ENCODE data around the gene MYADM.
A peak's percentile ranks its signal among the peaks of the same experiment; 100 is the strongest.
"Not testable (repeated sequence)": the region's sequence is repeated elsewhere in the genome, so short reads cannot be mapped to it uniquely, and the experiment has no call there.

Gene MYADM, protein sequence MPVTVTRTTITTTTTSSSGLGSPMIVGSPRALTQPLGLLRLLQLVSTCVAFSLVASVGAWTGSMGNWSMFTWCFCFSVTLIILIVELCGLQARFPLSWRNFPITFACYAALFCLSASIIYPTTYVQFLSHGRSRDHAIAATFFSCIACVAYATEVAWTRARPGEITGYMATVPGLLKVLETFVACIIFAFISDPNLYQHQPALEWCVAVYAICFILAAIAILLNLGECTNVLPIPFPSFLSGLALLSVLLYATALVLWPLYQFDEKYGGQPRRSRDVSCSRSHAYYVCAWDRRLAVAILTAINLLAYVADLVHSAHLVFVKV

DNA sequence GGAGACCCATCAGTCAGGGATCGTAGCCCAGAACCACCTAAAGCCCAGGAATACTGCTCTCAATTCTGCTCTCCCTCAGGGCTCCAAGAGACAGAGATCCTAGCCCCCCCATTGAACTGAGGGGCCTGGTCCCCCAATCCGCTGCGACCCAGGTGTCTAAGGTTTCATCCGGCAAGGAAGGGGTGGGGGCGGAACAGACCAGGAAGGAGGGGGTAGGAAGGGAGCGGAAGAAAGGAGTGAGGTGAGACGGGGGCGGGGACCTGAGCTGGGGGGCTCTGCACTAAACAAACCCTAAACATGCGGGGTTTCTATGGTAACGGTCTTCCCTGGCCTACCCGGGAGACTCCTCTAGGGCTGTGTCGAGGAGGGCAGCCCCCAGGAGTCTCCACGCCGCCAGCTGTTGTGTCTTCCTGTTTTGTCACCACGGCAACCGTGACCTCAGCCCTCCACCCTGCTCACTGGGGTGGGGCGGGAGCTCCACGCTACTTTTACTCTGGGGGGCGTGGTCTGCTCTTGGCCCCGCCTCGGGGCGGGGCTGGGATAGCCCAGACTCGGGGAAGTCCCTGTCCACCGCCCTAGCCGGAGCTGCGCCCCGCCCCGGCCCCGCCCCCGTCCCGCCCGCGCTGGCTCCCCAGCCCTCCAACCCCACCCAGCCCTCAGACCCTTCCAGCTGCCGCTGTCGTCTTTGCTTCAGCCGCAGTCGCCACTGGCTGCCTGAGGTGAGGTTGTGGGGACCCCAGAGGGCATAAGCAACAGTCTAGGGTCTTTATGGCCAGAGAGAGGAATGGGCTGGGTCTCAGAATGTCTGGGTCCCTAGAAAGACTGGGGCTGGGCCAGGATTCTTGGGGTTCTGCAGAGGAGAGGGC lies at the start of gene MYADM:
TSS of gene MYADM (plus strand) at position 659 of the 866 bp plus-strand sequence. CDS start 5,647 bp downstream, outside the sequence.
- DNase-seq: peak; percentile 100

DNA sequence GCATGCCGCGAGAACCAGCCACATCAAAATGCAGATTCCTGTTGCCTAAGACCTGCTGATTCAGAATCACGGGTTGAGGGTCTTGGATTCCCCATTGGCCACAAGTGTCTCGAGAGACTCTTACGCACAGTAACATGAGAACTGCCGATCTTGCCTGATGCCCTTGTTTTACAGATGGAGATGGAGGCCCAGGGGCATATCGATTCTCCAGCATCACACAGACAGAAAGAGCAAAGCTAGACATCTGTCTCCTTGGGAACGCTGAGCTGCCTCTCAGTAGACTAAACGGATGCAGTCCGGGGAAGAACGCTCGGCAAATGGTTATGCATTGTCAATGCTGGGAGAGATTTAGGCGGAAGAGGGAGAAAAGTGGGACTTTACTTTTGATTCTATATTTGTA lies 48.9 kb upstream of the MYADM start:
- no peak for DNase-seq

DNA sequence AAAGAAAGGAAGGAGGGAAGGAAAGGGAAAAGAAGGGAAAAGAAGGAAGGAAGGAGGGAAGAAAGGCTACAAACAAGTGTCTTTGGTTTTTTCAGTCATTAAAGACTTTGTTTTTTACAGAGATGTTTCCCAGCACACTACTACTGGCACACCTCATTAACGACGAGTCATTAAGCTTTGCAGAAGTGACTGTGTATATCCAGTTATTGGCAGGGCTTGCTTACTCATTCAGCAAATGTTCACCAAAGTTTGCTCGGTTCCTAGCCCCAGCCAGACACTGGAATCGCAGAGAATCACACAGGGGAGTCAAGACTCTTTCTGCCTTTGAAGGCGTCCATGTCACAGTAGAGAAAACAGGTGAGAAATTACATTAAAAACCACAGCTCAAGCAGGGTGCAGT lies 47.8 kb upstream of the MYADM start:
- no peak for DNase-seq

DNA sequence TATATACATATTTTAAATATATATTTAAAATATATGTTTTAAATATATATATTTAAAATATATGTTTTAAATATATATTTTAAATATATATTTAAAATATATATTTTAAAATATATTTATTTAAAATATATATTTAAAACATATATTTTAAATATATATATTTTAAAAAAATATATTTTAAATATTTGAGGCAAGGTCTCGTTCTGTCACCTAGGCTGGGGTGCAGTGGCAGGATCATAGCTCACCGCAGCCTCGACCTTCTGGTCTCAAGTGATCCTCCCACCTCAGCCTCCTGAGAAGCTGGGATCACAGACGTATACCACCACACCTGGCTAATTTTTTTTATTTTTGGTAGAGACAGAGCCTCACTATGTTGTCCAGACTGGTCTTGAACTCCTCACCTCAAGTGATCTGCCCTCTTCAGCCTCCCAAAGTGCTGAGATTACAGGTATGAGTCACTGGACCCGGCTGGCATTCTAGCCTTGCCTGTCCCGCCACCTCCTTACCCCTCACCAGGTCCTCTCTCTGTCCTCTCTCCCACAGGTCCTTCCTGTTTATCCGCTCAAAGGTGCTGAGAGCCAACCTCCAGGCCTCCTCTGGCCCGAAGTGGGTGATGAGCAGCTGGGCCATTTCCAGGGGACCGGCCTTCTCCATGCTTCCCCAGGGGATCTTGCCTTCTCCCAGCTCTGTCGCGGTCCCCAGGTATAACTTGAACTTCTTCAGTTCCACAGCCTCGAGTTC lies 44.1 kb upstream of the MYADM start:
- no peak for DNase-seq

DNA sequence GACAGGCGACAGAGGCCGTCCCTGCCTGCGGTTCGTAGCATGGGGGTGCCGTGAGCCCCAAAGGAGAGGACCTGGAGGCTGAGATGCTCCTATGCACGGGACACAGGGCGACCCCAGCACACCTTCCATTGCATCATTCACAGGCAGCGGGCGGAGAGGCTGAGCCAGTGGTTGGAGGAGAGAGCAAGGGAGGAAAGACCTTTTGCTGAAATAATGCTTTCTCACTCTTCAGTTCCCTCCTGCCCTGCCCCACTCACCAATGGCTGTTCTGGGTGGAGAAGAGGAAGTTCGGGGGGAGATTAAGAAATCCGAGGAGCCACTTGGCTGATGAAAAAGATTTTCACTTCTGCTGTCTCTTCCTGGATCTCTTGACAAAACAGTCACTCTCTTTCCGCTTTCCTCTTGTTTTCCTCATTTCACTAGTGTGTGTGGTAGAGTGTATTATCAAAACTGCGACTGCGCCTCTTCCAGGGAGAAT lies 43.5 kb upstream of the MYADM start, which contains the start of gene NLRP12:
TSS of gene NLRP12 (minus strand) at position 181 of the 478 bp plus-strand sequence. CDS start at position 41, 140 bp downstream.
- DNase-seq: no peak

DNA sequence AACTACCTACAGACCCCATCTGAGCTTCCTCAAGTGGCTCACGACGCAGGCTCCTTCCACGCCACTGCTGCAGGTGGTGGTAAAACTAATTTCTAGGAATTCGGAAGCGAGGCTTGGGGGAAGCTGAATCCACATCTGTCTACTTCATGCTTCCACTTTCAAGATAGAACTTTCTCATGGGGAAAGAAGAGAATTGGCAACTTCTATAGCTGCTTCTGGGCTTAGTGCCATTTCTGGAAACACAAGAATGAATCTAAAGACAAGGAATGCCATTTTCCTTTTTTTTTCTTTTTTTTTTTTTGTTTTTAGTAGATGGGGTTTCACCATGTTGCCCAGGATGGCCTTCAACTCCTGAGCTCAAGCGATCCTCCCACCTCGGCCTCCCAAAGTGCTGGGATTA lies 40.8 kb upstream of the MYADM start:
- no peak for DNase-seq

DNA sequence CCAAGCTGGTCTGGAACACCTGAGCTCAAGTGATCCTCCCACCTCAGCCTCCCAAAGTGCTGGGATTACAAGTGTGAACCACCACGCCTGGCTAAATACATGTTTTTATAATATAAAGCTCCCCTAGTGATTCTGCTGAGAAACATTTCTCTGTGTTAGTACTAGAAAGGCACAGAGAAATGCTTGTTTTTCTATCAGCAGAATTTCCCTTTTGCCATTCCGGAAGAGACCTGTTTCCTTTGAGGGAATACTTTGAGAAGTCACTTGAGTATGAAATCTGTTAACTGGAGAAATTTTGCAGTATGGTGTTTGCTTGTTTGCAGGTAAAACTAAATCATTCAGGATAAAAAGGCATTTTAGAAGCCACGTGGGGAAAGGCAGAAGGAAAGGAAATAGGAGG lies 39.2 kb upstream of the MYADM start:
- DNase-seq: no peak

DNA sequence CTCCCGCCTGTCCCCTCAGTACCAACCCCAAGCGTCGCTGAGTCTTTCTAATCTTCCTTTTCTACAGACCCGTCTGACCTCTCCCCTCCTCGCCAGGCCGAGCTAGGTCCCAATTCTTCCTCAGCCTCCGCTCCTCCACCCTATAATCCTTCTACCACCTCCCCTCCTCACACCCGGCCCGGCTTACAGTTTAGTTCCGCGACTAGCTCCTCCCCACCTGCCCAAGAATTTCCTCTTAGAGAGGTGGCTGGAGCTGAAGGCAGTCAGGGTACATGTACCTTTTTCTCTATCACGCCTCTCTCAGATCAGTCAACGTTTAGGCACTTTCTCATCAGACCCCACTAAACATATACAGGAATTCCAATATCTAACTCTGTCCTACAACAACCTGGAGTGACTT lies 34.8 kb upstream of the MYADM start:
- not testable (repeated sequence) for DNase-seq

DNA sequence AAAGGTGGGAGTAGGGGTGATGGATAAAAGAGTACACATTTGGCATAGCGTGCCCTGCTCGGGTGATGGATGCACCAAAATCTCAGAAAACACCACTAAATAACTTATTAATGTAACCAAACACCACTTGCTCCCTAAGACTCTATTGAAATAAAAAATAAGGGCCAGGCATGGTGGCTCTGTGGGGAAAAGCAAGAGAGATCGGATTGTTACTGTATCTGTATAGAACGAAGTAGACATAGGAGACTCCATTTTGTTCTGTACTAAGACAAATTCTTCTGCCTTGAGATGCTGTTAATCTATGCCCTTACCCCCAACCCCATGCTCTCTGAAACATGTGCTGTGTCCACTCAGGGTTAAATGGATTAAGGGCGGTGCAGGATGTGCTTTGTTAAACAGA lies 29.2 kb upstream of the MYADM start:
- not testable (repeated sequence) for DNase-seq

DNA sequence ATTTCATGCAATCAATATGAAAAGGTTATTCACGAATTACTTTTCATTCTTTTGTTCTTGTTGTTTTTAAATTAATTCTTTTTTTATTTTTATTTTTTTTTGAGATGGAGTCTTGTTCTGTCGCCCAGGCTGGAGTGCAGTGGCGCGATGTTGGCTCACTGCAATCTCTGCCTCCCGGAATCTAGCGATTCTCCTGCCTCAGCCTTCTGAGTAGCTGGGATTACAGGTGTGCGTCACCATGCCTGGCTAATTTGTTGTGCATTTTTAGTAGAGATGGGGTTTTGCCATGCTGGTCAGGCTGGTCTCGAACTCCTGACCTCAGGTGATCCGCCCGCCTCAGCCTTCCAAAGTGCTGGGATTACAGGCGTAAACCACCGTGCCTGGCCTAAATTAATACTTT lies 27.4 kb upstream of the MYADM start:
- not testable (repeated sequence) for DNase-seq

DNA sequence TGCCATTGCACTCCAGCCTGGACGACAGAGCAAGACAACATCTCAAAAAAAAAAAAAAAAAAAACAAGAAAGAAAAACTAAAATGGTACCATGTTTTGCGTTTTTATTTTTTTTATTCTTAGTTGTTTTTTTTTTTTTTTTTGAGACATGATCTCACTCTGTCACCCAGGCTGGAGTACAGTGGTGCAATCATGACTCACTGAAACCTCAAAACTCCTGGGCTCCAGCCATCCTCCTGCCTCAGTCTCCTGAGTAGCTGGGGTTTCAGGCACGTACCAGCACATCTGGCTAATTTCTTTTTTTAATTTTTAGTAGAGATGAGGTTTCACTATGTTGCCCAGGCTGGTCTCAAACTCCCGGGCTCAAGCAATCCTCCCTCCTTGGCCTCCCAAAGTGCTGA lies 26.8 kb upstream of the MYADM start:
- not testable (repeated sequence) for DNase-seq

DNA sequence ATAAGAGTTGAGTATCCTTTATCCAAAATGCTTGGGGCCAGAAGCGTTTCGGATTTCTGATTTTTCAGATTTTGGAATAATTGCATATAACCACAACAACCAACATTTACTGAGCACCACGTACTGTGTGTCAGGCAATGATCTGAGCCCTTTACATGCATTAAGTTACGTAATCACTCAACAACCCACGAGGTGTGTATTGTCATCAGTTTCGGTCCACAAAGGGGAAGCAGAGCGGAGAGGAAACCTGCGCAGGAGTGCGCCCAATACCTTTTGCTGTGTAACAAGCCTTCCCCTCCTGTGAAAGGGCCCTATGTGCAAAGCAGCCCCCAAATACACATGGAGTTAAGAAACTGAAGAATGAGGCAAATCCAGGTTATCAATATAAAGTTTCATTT lies 22.8 kb upstream of the MYADM start:
- DNase-seq: no peak

DNA sequence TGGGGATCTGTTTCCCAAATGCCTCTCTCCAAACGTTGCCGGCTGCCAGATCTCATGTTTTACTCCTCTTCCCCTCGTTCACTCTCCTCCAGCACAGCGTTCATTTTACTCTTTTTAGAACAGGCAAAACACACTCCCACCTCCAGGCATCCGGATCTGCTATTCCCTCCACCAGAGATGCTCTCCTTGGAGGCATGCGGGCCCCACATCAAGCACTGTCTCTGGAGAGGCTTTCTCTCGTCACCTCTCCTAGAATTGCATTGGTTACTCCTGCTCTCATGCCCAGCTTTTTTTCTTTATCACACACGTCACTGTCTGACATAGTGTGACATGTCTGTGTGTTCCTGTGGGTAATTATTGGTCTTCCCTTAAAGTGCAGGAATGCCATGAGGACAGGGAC lies 20.1 kb upstream of the MYADM start:
- no peak for DNase-seq

DNA sequence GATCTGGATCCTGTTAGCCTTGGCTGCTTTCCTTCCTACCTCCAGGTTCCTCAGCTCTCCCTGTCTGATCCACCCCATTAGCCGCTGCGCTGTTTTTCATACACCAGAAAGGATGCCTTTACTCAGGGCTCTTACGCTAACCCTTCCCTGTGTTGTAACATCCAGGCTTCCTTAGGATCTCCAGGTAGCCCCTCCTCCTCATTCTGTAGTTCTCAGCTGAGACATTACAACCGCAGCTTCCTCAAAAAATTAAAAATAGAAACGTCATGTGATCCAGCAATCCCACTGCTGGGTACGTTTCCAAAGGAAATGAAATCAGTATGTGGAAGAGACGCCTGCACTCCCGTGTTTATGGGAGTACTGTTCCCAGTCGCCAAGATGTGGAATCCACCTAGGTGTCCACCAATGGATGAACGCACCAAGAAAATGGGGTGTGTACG lies 18.4 kb upstream of the MYADM start:
- peak; percentile 51 for DNase-seq

DNA sequence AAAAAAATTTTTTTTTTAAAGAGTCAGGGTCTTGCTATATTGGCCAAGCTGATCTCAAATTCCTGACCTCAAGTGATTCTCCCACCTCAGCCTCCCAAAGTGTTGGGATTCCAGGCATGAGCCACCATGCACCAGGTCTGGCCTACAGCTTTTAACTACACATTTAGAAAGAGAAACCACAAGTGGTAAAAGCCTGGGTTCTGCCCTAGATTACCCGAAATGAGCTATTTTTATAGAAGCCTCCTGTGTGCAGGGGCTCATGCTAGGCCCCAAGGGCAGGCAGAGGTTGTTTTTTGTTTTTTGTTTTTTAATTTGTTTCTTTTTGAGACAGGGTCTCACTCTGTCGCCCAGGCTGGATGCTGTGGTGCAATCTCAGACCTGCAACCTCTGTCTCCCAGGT lies 14.0 kb upstream of the MYADM start:
- no peak for DNase-seq

DNA sequence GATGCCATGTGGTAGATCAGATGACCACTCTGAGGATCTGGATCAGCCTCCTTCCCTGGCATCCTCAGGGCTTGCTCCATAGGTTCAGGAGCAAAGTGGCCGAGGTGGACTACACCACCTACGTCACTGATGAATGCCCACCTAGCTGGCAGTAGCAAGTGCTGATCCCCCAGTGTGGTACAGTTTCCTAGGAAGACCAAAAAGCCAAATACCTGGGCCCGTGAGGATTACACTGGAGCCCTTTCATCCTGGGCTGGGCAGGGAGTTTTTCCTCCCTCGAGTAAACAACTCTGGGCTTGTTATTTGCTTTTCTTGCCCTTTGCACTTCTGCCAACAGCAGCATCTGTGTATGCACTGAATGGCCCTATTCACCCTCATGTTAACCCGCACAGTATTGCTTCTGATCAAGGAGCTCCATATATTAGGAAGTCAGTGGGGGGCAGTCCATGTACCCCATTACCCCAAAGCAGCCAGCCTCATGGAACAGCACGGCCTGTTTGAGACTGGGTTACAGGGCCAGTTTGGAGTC lies 3.3 kb upstream of the MYADM start:
- peak; percentile 68 for DNase-seq

DNA sequence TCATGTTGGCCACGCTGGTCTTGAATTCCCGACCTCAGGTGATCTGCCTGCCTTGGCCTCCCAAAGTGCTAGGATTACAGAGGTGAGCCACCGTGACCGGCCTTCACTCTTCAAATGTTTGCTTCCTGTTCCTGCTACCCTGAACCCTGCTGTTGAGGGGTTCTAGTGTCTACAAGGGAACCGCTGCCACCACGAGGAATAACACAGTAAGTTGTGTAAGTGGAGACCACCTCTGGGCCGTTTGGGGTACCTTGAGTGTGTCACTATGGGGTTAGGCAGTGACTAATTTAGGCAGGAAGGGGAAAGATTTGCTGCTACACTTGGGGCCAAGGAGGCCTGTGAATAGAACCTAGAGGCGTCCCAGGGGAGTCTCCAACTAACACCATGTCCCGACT lies 2.2 kb upstream of the MYADM start:
- peak; percentile 52 for DNase-seq

DNA sequence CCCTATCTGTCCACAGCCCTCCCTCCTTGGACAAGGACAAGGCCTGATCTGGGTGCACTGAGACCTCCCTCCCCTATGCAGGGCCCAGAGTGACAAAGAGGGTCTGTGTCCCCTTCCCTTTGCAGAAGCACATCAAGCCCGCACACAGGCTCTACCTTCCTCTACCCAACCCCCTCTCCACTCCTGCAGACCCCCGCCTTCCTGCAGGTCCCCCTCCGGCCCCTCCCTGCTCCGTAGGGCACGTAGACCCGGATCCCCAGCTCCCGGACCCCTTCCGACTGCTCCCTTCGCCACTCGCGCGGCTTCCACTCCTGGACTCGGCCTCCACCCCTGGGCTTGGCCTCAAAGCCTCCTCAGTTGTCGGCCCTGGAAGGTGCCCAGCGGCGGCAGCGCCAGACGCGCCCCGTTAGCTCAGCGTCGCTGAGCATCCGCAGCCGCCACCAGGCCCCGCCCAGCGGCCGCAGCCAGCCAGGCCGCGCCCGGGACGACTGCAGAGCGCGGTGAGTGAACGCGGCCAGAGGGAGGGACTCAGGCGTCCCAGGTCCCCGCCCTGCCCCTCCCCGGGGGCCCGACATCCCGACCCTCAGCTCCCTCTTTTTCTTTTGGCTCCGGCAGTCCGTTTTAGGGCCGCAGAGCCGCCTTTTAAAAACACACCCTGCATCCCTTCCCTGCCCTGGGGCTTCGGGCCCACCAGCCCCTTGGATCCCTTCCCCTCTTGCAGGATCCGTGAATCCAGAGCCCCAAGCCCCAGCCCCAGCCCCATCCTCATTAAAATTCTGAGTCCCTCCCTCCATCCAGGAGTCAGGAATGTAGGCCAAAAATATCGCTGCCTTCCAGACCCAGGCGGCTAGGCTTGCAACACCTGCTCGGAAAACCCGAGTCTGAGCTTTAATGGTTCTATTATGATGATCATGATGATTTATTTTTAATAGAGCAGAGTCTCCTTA lies 1.5 kb upstream of the MYADM start:
- peak; percentile 91 for DNase-seq

DNA sequence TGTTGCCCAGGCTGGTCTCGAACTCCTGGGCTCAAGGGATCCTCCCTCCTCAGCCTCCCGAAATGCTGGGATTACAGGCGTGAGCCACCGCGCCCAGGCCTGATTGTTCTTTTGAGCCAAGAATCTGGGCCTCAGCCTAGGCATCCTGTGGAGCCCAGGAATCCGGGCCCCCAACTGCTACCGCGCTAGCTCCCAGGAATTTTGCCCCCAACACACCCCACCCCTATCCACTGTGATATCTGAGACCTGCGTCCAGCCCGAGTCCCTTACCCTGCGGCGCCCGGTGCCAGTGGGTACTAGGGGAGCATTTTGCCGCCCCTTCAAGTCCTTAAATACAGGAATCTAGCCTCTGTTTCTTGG lies 838 bp upstream of the MYADM start:
- no peak for DNase-seq

DNA sequence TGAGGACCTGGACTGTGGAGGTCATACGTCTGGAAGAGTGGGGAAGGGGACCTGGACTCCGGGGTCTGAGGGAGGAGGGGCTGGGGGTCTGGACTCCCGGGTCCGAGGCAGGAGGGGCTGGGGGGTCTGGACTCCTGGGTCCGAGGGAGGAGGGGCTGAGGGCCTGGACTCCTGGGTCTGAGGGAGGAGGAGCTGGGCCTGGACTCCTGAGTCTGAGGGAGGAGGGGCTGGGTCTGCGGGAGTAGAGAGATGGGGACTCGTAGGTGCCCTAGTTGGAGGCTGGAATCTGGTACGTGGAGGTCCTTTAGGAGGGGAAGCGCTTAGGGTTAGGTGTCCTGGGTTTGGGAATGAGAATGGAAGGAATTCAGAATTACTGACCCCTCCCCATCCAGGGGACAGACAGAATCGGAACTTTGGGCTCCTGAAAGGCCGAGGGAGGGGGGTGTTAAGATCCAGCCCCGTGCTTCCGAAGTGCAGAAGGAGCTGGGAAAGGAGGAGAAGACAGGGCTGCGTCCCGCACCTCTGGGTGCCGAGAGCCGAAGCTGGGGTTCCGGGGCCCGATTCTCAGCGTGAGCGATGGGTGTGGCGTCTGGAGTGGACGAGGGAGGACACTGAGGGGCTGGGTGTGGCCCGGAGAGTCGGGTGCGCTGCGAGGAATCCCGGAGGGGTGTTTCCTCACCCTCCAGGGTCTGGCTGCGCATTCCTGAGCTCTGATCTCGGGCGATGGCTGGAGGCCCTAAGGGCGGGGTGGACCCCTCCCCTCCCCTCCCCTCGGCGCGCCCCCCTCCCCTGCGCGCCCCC lies 608 bp downstream of the MYADM start:
- DNase-seq: no peak
